WTC11 (cell line): ENCODE data around the gene TFF3.

Source experiments
- CBFB ChIP-seq: sonication (generic); formaldehyde crosslinking; IDR thresholded peaks from 2 replicates; pipeline ENCODE4 v1.8.1; 2022; ENCODE audit warnings: mild to moderate bottlenecking, low read depth, missing genetic modification reagents
- FOXJ3 ChIP-seq: sonication (generic); formaldehyde crosslinking; IDR thresholded peaks from 2 replicates; pipeline ENCODE4 v1.9.0; 2021; ENCODE audit warnings: missing genetic modification reagents, mild to moderate bottlenecking, borderline replicate concordance
- NFE2L1 ChIP-seq: sonication (generic); formaldehyde crosslinking; IDR thresholded peaks from 2 replicates; pipeline ENCODE4 v1.8.1; 2023; ENCODE audit warnings: missing genetic modification reagents
- SP1 ChIP-seq: sonication (generic); formaldehyde crosslinking; conservative IDR thresholded peaks from 2 replicates; pipeline ENCODE4 v1.8.1; 2022; ENCODE audit warnings: missing genetic modification reagents
- TP53 ChIP-seq: sonication (generic); formaldehyde crosslinking; IDR thresholded peaks from 2 replicates; pipeline ENCODE4 v1.8.1; 2023; ENCODE audit warnings: mild to moderate bottlenecking, missing genetic modification reagents
- TF ChIP-seq, protein P1 (sequence below): fragments of 200-600 bp; IDR thresholded peaks from 2 replicates; pipeline ENCODE4 v1.8.0; 2022; ENCODE audit warnings: antibody characterized with exemption
- TF ChIP-seq, protein P2 (sequence below): sonication (generic); formaldehyde crosslinking; IDR thresholded peaks from 2 replicates; pipeline ENCODE4 v1.8.1; 2022; ENCODE audit warnings: missing genetic modification reagents, borderline replicate concordance
- TF ChIP-seq, protein P3 (sequence below): sonication (generic); formaldehyde crosslinking; IDR thresholded peaks from 2 replicates; pipeline ENCODE4 v1.8.1; 2022; ENCODE audit warnings: low read depth, mild to moderate bottlenecking, moderate library complexity, missing genetic modification reagents, borderline replicate concordance
- TF ChIP-seq, protein P4 (sequence below): sonication (generic); formaldehyde crosslinking; IDR thresholded peaks from 2 replicates; pipeline ENCODE4 v1.8.0; 2022; ENCODE audit warnings: missing genetic modification reagents
- TF ChIP-seq, protein P5 (sequence below): sonication (generic); formaldehyde crosslinking; IDR thresholded peaks from 2 replicates; pipeline ENCODE4 v1.8.1; 2023; ENCODE audit warnings: mild to moderate bottlenecking, missing genetic modification reagents, borderline replicate concordance

DNA sequence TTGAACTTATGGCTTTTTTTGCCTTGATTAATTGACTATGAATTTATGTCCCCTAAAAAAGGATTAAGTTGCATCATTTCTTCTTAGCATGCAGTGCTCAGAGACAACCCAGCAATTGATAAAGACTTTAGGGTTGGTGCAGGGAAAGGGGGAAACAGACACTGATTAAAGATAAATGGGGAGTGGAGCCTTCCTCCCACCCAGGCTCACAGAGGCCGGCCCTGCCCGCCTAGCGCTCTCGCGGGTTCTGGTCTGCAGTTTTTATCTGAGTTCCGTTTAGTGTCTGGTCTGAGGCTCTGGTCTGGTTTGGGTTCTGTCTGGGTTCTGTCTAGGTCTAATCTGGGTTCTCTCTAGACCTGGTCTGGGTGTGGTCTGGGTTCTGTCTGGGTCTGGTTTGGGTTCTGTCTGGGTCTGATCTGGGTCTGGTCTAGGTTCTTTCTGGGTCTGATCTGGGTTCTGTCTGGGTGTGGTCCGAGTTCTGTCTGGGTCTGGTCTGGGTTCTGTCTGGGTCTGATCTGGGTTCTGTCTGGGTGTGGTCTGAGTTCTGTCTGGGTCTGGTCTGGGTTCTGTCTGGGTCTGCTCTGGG, 48.1 kb downstream of the TFF3 start:
- TF ChIP-seq, protein P1, sequence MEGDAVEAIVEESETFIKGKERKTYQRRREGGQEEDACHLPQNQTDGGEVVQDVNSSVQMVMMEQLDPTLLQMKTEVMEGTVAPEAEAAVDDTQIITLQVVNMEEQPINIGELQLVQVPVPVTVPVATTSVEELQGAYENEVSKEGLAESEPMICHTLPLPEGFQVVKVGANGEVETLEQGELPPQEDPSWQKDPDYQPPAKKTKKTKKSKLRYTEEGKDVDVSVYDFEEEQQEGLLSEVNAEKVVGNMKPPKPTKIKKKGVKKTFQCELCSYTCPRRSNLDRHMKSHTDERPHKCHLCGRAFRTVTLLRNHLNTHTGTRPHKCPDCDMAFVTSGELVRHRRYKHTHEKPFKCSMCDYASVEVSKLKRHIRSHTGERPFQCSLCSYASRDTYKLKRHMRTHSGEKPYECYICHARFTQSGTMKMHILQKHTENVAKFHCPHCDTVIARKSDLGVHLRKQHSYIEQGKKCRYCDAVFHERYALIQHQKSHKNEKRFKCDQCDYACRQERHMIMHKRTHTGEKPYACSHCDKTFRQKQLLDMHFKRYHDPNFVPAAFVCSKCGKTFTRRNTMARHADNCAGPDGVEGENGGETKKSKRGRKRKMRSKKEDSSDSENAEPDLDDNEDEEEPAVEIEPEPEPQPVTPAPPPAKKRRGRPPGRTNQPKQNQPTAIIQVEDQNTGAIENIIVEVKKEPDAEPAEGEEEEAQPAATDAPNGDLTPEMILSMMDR, result no peak
- TF ChIP-seq, protein P2, sequence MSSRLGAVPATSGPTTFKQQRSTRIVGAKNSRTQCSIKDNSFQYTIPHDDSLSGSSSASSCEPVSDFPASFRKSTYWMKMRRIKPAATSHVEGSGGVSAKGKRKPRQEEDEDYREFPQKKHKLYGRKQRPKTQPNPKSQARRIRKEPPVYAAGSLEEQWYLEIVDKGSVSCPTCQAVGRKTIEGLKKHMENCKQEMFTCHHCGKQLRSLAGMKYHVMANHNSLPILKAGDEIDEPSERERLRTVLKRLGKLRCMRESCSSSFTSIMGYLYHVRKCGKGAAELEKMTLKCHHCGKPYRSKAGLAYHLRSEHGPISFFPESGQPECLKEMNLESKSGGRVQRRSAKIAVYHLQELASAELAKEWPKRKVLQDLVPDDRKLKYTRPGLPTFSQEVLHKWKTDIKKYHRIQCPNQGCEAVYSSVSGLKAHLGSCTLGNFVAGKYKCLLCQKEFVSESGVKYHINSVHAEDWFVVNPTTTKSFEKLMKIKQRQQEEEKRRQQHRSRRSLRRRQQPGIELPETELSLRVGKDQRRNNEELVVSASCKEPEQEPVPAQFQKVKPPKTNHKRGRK (CRISPR knock-in tag), result no peak
- TF ChIP-seq, protein P3, sequence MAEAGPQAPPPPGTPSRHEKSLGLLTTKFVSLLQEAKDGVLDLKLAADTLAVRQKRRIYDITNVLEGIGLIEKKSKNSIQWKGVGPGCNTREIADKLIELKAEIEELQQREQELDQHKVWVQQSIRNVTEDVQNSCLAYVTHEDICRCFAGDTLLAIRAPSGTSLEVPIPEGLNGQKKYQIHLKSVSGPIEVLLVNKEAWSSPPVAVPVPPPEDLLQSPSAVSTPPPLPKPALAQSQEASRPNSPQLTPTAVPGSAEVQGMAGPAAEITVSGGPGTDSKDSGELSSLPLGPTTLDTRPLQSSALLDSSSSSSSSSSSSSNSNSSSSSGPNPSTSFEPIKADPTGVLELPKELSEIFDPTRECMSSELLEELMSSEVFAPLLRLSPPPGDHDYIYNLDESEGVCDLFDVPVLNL (CRISPR knock-in tag), result no peak
- TF ChIP-seq CBFB (CRISPR knock-in tag), result no peak
- no peak for TF ChIP-seq FOXJ3 (CRISPR knock-in tag)
- no peak for TF ChIP-seq TP53 (CRISPR knock-in tag)
- TF ChIP-seq, protein P4, sequence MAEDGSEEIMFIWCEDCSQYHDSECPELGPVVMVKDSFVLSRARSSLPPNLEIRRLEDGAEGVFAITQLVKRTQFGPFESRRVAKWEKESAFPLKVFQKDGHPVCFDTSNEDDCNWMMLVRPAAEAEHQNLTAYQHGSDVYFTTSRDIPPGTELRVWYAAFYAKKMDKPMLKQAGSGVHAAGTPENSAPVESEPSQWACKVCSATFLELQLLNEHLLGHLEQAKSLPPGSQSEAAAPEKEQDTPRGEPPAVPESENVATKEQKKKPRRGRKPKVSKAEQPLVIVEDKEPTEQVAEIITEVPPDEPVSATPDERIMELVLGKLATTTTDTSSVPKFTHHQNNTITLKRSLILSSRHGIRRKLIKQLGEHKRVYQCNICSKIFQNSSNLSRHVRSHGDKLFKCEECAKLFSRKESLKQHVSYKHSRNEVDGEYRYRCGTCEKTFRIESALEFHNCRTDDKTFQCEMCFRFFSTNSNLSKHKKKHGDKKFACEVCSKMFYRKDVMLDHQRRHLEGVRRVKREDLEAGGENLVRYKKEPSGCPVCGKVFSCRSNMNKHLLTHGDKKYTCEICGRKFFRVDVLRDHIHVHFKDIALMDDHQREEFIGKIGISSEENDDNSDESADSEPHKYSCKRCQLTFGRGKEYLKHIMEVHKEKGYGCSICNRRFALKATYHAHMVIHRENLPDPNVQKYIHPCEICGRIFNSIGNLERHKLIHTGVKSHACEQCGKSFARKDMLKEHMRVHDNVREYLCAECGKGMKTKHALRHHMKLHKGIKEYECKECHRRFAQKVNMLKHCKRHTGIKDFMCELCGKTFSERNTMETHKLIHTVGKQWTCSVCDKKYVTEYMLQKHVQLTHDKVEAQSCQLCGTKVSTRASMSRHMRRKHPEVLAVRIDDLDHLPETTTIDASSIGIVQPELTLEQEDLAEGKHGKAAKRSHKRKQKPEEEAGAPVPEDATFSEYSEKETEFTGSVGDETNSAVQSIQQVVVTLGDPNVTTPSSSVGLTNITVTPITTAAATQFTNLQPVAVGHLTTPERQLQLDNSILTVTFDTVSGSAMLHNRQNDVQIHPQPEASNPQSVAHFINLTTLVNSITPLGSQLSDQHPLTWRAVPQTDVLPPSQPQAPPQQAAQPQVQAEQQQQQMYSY (CRISPR knock-in tag), result no peak
- no peak for TF ChIP-seq NFE2L1
- TF ChIP-seq, protein P5, sequence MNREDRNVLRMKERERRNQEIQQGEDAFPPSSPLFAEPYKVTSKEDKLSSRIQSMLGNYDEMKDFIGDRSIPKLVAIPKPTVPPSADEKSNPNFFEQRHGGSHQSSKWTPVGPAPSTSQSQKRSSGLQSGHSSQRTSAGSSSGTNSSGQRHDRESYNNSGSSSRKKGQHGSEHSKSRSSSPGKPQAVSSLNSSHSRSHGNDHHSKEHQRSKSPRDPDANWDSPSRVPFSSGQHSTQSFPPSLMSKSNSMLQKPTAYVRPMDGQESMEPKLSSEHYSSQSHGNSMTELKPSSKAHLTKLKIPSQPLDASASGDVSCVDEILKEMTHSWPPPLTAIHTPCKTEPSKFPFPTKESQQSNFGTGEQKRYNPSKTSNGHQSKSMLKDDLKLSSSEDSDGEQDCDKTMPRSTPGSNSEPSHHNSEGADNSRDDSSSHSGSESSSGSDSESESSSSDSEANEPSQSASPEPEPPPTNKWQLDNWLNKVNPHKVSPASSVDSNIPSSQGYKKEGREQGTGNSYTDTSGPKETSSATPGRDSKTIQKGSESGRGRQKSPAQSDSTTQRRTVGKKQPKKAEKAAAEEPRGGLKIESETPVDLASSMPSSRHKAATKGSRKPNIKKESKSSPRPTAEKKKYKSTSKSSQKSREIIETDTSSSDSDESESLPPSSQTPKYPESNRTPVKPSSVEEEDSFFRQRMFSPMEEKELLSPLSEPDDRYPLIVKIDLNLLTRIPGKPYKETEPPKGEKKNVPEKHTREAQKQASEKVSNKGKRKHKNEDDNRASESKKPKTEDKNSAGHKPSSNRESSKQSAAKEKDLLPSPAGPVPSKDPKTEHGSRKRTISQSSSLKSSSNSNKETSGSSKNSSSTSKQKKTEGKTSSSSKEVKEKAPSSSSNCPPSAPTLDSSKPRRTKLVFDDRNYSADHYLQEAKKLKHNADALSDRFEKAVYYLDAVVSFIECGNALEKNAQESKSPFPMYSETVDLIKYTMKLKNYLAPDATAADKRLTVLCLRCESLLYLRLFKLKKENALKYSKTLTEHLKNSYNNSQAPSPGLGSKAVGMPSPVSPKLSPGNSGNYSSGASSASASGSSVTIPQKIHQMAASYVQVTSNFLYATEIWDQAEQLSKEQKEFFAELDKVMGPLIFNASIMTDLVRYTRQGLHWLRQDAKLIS (CRISPR knock-in tag), result no peak
- TF ChIP-seq SP1 (CRISPR knock-in tag), result no peak
